ENCODE results near the gene ZFYVE21.

GRCh38 chr14:103693515-103693914 lies 22.1 kb upstream of the ZFYVE21 start:
- TF ChIP-seq GATA2 (IDR thresholded peaks at IDR 0.05; ENCODE audit: low read depth, low read length): no peak
- TF ChIP-seq GATA3 (IDR thresholded peaks at IDR 0.05; ENCODE audit: low read depth, low read length): no peak
